SK-N-SH (cell line): ENCODE measurements around the gene GPR55. TPM values are rescaled to one million over a fixed set of nuclear protein-coding genes. Genes with fewer than 3 reads are reported as not detected.

Experiments
- CTCF ChIA-PET: fragments of 300-600, 350-600 bp; formaldehyde crosslinking; extraction: SDS; loops from one replicate; lab custom pipeline; 2021; lab: Yijun Ruan, JAX
- POLR2A ChIA-PET: fragments of 350-600 bp; sonication (Branson Sonifier 250); formaldehyde crosslinking; extraction: SDS; loops from one replicate; lab custom pipeline; 2020; ENCODE audit warnings: antibody characterized with exemption, inconsistent platforms; lab: Yijun Ruan, JAX
- DNase-seq: peaks from one replicate; pipeline ENCODE4 v3.0.0; 2012
- H2AFZ ChIP-seq: fragments of 200-600 bp; sonication (generic); 2 replicates; pipeline ENCODE4 v1.8.1; 2016; ENCODE audit warnings: antibody characterized with exemption, mild to moderate bottlenecking, low read depth
- H3F3A ChIP-seq: fragments of 200-600 bp; sonication (generic); replicated peaks from 2 replicates; pipeline ENCODE3; 2016; ENCODE audit warnings: antibody characterized with exemption, mild to moderate bottlenecking; ENCODE audit not compliant: insufficient read depth
- H3K27ac ChIP-seq, 2 experiments: fragments of 200-500 bp in 1 of 2; fragments of 200-600 bp in 1 of 2; sonication (Bioruptor generic) in 1 of 2; sonication (generic), shearing (Covaris generic) in 1 of 2; 2 replicates each; pipeline versions ENCODE4 v1.5.1 to v1.6.1; 2014 to 2016; ENCODE audit warnings: low read depth in 2 of 2, inconsistent platforms in 1 of 2, low read length in 1 of 2, mild to moderate bottlenecking in 1 of 2, mixed read lengths in 1 of 2
- H3K27me3 ChIP-seq: fragments of 200-600 bp; sonication (generic), shearing (Covaris generic); 2 replicates; pipeline ENCODE4 v1.6.1; 2016; ENCODE audit warnings: mixed run types; ENCODE audit not compliant: insufficient read depth
- H3K36me3 ChIP-seq, 2 experiments: fragments of 200-500 bp in 1 of 2; fragments of 200-600 bp in 1 of 2; sonication (Bioruptor generic) in 1 of 2; sonication (generic) in 1 of 2; replicated peaks in 1 of 2; 2 replicates each; pipeline versions ENCODE3 to v1.5.1; 2014 to 2016; ENCODE audit warnings: low read length in 1 of 2, mild to moderate bottlenecking in 1 of 2; ENCODE audit not compliant: insufficient read depth in 2 of 2, control insufficient read depth in 1 of 2
- H3K4me1 ChIP-seq, 2 experiments: fragments of 200-500 bp in 1 of 2; fragments of 200-600 bp in 1 of 2; sonication (Bioruptor generic) in 1 of 2; sonication (generic), shearing (Covaris generic) in 1 of 2; 2 replicates each; pipeline versions ENCODE4 v1.5.1 to v1.6.1; 2014 to 2016; ENCODE audit warnings: low read depth in 1 of 2, low read length in 1 of 2, mixed run types in 1 of 2; ENCODE audit not compliant: insufficient read depth in 2 of 2, control insufficient read depth in 1 of 2
- H3K4me2 ChIP-seq: fragments of 200-600 bp; sonication (generic), shearing (Covaris generic); 2 replicates; pipeline ENCODE4 v1.6.1; 2017; ENCODE audit warnings: mixed run types
- H3K4me3 ChIP-seq, 2 experiments: fragments of 200-500 bp in 1 of 2; fragments of 200-600 bp in 1 of 2; sonication (Bioruptor generic) in 1 of 2; sonication (generic), shearing (Covaris generic) in 1 of 2; 2 replicates each; pipeline versions ENCODE4 v1.5.1 to v1.8.1; 2014 to 2016; ENCODE audit warnings: low read depth in 2 of 2, inconsistent platforms in 1 of 2, low read length in 1 of 2, mild to moderate bottlenecking in 1 of 2, mixed read lengths in 1 of 2, moderate library complexity in 1 of 2
- H3K79me2 ChIP-seq: fragments of 200-600 bp; sonication (generic); 2 replicates; pipeline ENCODE4 v1.8.1; 2017; ENCODE audit warnings: mild to moderate bottlenecking; ENCODE audit not compliant: insufficient read depth
- H3K9ac ChIP-seq: fragments of 200-600 bp; sonication (generic); 2 replicates; pipeline ENCODE4 v1.6.1; 2017; ENCODE audit warnings: mixed run types
- H3K9me2 ChIP-seq: fragments of 200-600 bp; sonication (generic); 2 replicates; pipeline ENCODE4 v1.6.1; 2017; ENCODE audit warnings: mixed run types
- H3K9me3 ChIP-seq: fragments of 200-600 bp; sonication (generic); 2 replicates; pipeline ENCODE4 v1.6.1; 2017; ENCODE audit warnings: mixed run types, mild to moderate bottlenecking, moderate library complexity
- H4K20me1 ChIP-seq: fragments of 200-600 bp; sonication (generic); 2 replicates; pipeline ENCODE4 v1.6.1; 2017; ENCODE audit warnings: mild to moderate bottlenecking, mixed run types; ENCODE audit not compliant: insufficient read depth
- EP300 ChIP-seq, 2 experiments: IDR thresholded peaks; 2 replicates each; pipeline versions ENCODE4 v1.4.0 to v1.6.1; 2012; ENCODE audit warnings: borderline replicate concordance in 1 of 2, low read depth in 1 of 2, low read length in 1 of 2
- EZH2phosphoT487 ChIP-seq: fragments of 200-600 bp; sonication (generic); IDR thresholded peaks from 2 replicates; pipeline ENCODE4 v1.6.1; 2017; ENCODE audit warnings: low read depth, mixed run types, mild to moderate bottlenecking, antibody characterized with exemption, moderate library complexity, borderline replicate concordance
- FOSL2 ChIP-seq: IDR thresholded peaks from 2 replicates; pipeline ENCODE4 v1.4.0; 2012; ENCODE audit warnings: low read depth, mild to moderate bottlenecking, moderate library complexity, borderline replicate concordance
- FOXJ3 ChIP-seq: sonication (generic); formaldehyde crosslinking; IDR thresholded peaks from 2 replicates; pipeline ENCODE4 v1.5.1; 2020; ENCODE audit warnings: mild to moderate bottlenecking, missing genetic modification reagents
- FOXM1 ChIP-seq: IDR thresholded peaks from 2 replicates; pipeline ENCODE4 v1.4.0; 2012; ENCODE audit warnings: low read depth, mild to moderate bottlenecking
- GATA2 ChIP-seq: sonication (generic); formaldehyde crosslinking; IDR thresholded peaks from 2 replicates; pipeline ENCODE4 v1.5.0; 2020; ENCODE audit warnings: mild to moderate bottlenecking, missing genetic modification reagents
- PBX3 ChIP-seq: IDR thresholded peaks from 2 replicates; pipeline ENCODE4; 2012
- POLR2AphosphoS5 ChIP-seq: IDR thresholded peaks from 2 replicates; pipeline ENCODE4 v1.6.1; 2012; ENCODE audit warnings: low read depth, low read length
- RAD21 ChIP-seq: IDR thresholded peaks from 2 replicates; pipeline ENCODE4 v1.6.1; 2012; ENCODE audit warnings: mild to moderate bottlenecking, low read length
- RCOR1 ChIP-seq: fragments of 150-350 bp; IDR thresholded peaks from 2 replicates; pipeline ENCODE4 v1.6.1; 2017; ENCODE audit warnings: antibody characterized with exemption, low read length
- SIN3A ChIP-seq: IDR thresholded peaks from 2 replicates; pipeline ENCODE4 v1.6.1; 2012; ENCODE audit warnings: low read depth, mild to moderate bottlenecking, low read length, moderate library complexity, borderline replicate concordance
- SMC3 ChIP-seq: IDR thresholded peaks from 2 replicates; pipeline ENCODE4 v1.6.1; 2012; ENCODE audit warnings: low read depth, low read length, improper control_type of control experiment
- TAF1 ChIP-seq: IDR thresholded peaks from 2 replicates; pipeline ENCODE4 v1.6.1; 2012; ENCODE audit warnings: low read depth, mild to moderate bottlenecking, low read length, moderate library complexity, borderline replicate concordance
- YY1 ChIP-seq: IDR thresholded peaks from 2 replicates; pipeline ENCODE4 v1.4.0; 2012; ENCODE audit warnings: low read depth, mild to moderate bottlenecking
- ZBTB33 ChIP-seq: IDR thresholded peaks from 2 replicates; pipeline ENCODE4 v1.4.0; 2012; ENCODE audit warnings: low read depth, borderline replicate concordance
- WGBS: methylation state at CpG from one replicate; pipeline ENCODE4 v1.1.6; 2017; ENCODE audit warnings: low lambda C conversion rate; 5-methylcytosine and 5-hydroxymethylcytosine counted together
- polyA plus RNA-seq, 3 experiments: library from polyadenylated mRNA; depleted of rRNA; stranded (reverse); fragments of >200 nt; gene quantifications; 2 replicates each; pipeline ENCODE4 v1.2.3, GENCODE V29; 2012
- TF ChIP-seq, protein P1 (sequence below): IDR thresholded peaks from 2 replicates; pipeline ENCODE4 v1.4.0; 2012; ENCODE audit warnings: low read depth
- TF ChIP-seq, protein P2 (sequence below): fragments of 150-350 bp; IDR thresholded peaks from 2 replicates; pipeline ENCODE4 v1.6.1; 2017; ENCODE audit warnings: antibody characterized with exemption, low read length, low read depth, borderline replicate concordance

GPR55 gene
- polyA plus RNA-seq, 1 of the 3 experiments (the other 2 are of a cell fraction) = not detected

GRCh38 chr2:230950874-230951339 lies 25.9 kb upstream of the GPR55 start:
- no peaks in the 10 kb centered on the region for H4K20me1 ChIP-seq
- no peaks in the 10 kb centered on the region for H3K4me1 ChIP-seq

More at GRCh38 chr2:230950874-230951339, 25.9 kb upstream of the GPR55 start:
- no peak for DNase-seq
- CTCF ChIA-PET = no interaction called here
- Histone ChIP-seq H3F3A (no peaks in the 10 kb centered on the region), H3K27ac (no peak overlapping the region), H2AFZ (no peak overlapping the region), H3K36me3 (no peaks in the 10 kb centered on the region), H3K9me3 (no peaks in the 10 kb centered on the region)
- WGBS = 74% methylated on average over 10 of the region's 10 CpGs
- TF ChIP-seq POLR2AphosphoS5 (no peak), SMC3 (no peak), TAF1 (no peak), PBX3 (no peak), GATA2 (CRISPR knock-in tag) (no peak), YY1 (no peak), SIN3A (no peak), RCOR1 (no peak), FOXM1 (no peak), FOSL2 (no peak), FOXJ3 (no peak), EZH2phosphoT487 (no peak), ZBTB33 (no peak), RAD21 (no peak), EP300 (IDR thresholded peaks at IDR 0.05; ENCODE audit: borderline replicate concordance in 1 of 2, low read depth in 1 of 2, low read length in 1 of 2) (no peak)
- TF ChIP-seq, protein P1, sequence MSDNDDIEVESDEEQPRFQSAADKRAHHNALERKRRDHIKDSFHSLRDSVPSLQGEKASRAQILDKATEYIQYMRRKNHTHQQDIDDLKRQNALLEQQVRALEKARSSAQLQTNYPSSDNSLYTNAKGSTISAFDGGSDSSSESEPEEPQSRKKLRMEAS = no peak
- TF ChIP-seq, protein P2, sequence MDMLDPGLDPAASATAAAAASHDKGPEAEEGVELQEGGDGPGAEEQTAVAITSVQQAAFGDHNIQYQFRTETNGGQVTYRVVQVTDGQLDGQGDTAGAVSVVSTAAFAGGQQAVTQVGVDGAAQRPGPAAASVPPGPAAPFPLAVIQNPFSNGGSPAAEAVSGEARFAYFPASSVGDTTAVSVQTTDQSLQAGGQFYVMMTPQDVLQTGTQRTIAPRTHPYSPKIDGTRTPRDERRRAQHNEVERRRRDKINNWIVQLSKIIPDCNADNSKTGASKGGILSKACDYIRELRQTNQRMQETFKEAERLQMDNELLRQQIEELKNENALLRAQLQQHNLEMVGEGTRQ = no peak
- TF ChIP-seq, all 33 proteins: peak for 0
- Histone ChIP-seq H3K9ac (no peak overlapping the region), H3K4me3 (no peak overlapping the region), H3K27me3 (no peaks in the 10 kb centered on the region), H3K4me2 (no peak overlapping the region), H3K79me2 (no peaks in the 10 kb centered on the region), H3K9me2 (no peaks in the 10 kb centered on the region)
- POLR2A ChIA-PET = interaction anchor here (0.6 kb wide), 1 partner anchor 29 kb away, joined by 3 read pairs; no protein-coding TSS in a partner anchor
